Glutamatergic neuron (in vitro differentiated cells): ENCODE results near the gene CNOT9. TPM values are rescaled to one million over a fixed set of nuclear protein-coding genes. Genes with fewer than 3 reads are reported as not detected.

Experiments used
- DNase-seq: peaks from one replicate; pipeline ENCODE4 v3.0.0; 2022
- H3K27ac Mint-ChIP-seq: one replicate; pipeline ENCODE4 v1.8.0; 2020; ENCODE audit warnings: mild to moderate bottlenecking, mixed read lengths, inconsistent platforms; ENCODE audit not compliant: unreplicated experiment
- H3K27me3 Mint-ChIP-seq: one replicate; pipeline ENCODE4 v1.8.0; 2020; ENCODE audit warnings: mild to moderate bottlenecking, moderate library complexity, mixed read lengths, inconsistent platforms; ENCODE audit not compliant: unreplicated experiment
- H3K36me3 Mint-ChIP-seq: one replicate; pipeline ENCODE4 v1.8.0; 2020; ENCODE audit warnings: mild to moderate bottlenecking, mixed read lengths, inconsistent platforms; ENCODE audit not compliant: unreplicated experiment
- H3K4me1 Mint-ChIP-seq: one replicate; pipeline ENCODE4 v1.8.0; 2020; ENCODE audit warnings: mild to moderate bottlenecking, low read depth, mixed read lengths, inconsistent platforms; ENCODE audit not compliant: unreplicated experiment
- H3K4me3 Mint-ChIP-seq: one replicate; pipeline ENCODE4 v1.8.0; 2020; ENCODE audit warnings: mild to moderate bottlenecking, mixed read lengths, inconsistent platforms; ENCODE audit not compliant: unreplicated experiment
- H3K9me3 Mint-ChIP-seq: one replicate; pipeline ENCODE4 v1.8.0; 2020; ENCODE audit warnings: mild to moderate bottlenecking, moderate library complexity, mixed read lengths, inconsistent platforms; ENCODE audit not compliant: unreplicated experiment
- CTCF ChIP-seq: fragments of 200-600 bp; sonication (generic); IDR thresholded peaks from one replicate; pipeline ENCODE4 v1.5.0; 2021; ENCODE audit not compliant: partially characterized antibody, unreplicated experiment
- total RNA-seq: library from RNA; stranded (reverse); fragmentation: NEBNext Ultra II Directional; extraction: Animal tissue kit (Norgen Biotek cat#: 25700); gene quantifications from one replicate; pipeline ENCODE4 v1.2.1, GENCODE V29; 2021; ENCODE audit not compliant: unreplicated experiment

The CNOT9 gene
- total RNA-seq, 1 donor from 2014 or later, result 58.1 TPM

DNA sequence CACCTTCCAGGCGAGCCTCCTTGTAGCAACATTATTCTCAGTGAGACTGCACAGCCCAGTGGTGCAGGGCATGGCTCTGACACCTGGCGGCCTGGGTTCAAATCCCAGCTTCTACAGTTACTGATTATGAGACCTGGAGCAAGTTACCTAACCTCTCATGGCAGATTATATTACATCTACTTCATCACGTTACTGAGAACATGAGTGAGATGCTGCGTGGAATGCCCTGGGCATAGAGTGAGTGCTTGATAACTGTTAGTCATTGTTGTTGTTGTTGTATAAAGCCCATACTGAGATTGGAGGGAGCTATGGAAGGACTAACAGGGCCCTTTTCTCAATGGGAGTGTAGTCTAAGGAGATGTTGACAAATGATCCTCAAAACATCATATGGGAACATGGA is 57.7 kb downstream of the CNOT9 start:
- TF ChIP-seq CTCF, result no peak
- no peak for DNase-seq
- H3K36me3 Mint-ChIP-seq, result no peaks in the 10 kb centered on the region
- H3K9me3 Mint-ChIP-seq, result no peaks in the 10 kb centered on the region
- H3K4me1 Mint-ChIP-seq, result peaks cover 3% of the 10 kb centered on the region
- H3K4me3 Mint-ChIP-seq, result no peak overlapping the region
- no peaks in the 10 kb centered on the region for H3K27me3 Mint-ChIP-seq
- H3K27ac Mint-ChIP-seq, result no peak overlapping the region

DNA sequence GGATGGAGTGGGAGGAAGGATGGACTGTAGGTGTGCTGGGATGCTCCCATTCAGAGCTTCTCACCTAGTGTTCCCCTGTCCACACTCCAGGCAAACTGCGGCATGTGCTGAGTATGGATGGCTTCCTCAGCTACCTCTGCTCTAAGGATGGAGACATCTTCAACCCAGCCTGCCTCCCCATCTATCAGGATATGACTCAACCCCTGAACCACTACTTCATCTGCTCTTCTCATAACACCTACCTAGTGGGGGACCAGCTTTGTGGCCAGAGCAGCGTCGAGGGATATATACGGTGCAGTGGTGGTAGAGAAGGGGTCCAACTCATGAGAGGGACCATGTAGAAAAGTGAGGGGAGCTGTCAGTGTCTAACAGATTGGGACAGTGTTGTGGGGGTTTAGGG is 59.3 kb downstream of the CNOT9 start:
- peaks cover 3% of the 10 kb centered on the region for H3K4me1 Mint-ChIP-seq
- DNase-seq, result no peak
- no peaks in the 10 kb centered on the region for H3K9me3 Mint-ChIP-seq
- no peak overlapping the region for H3K27ac Mint-ChIP-seq
- H3K4me3 Mint-ChIP-seq, result no peak overlapping the region
- H3K36me3 Mint-ChIP-seq, result no peaks in the 10 kb centered on the region
- no peak for TF ChIP-seq CTCF
- H3K27me3 Mint-ChIP-seq, result no peaks in the 10 kb centered on the region

GRCh38 chr2:218631837-218632236 is 63.2 kb downstream of the CNOT9 start:
- no peak for TF ChIP-seq CTCF
- H3K27me3 Mint-ChIP-seq, result no peaks in the 10 kb centered on the region
- H3K27ac Mint-ChIP-seq, result no peak overlapping the region
- no peak for DNase-seq
- peaks cover 4% of the 10 kb centered on the region for H3K9me3 Mint-ChIP-seq
- peaks cover 3% of the 10 kb centered on the region for H3K4me1 Mint-ChIP-seq
- H3K4me3 Mint-ChIP-seq, result no peak overlapping the region
- no peaks in the 10 kb centered on the region for H3K36me3 Mint-ChIP-seq

- peaks cover 4% of the 10 kb centered on the region for H3K9me3 Mint-ChIP-seq
- no peaks in the 10 kb centered on the region for H3K36me3 Mint-ChIP-seq
- no peaks in the 10 kb centered on the region for H3K27me3 Mint-ChIP-seq
- TF ChIP-seq CTCF, result no peak
- no peak for DNase-seq
- H3K27ac Mint-ChIP-seq, result no peak overlapping the region
- no peak overlapping the region for H3K4me3 Mint-ChIP-seq
- no peaks in the 10 kb centered on the region for H3K4me1 Mint-ChIP-seq
These were observed 67.1 kb downstream of the CNOT9 start for GRCh38 chr2:218635719-218636118.

GRCh38 chr2:218638372-218638771 is 69.7 kb downstream of the CNOT9 start:
- peaks cover 4% of the 10 kb centered on the region for H3K9me3 Mint-ChIP-seq

More at GRCh38 chr2:218638372-218638771, 69.7 kb downstream of the CNOT9 start:
- Mint-ChIP-seq H3K4me3 (no peak overlapping the region), H3K36me3 (no peaks in the 10 kb centered on the region), H3K27me3 (no peaks in the 10 kb centered on the region), H3K4me1 (no peaks in the 10 kb centered on the region), H3K27ac (no peak overlapping the region)
- DNase-seq, result no peak
- TF ChIP-seq CTCF, result no peak
